Measurements from ENCODE around the gene HECA.
"Not testable (repeated sequence)": the region's sequence is repeated elsewhere in the genome, so short reads cannot be mapped to it uniquely, and the experiment has no call there.

HECA gene

GRCh38 chr6:139133262-139134063 is 1.4 kb upstream of the HECA start:
- peaks cover 5 to 9% of the 10 kb centered on the region in 2 donors for H3K4me1 ChIP-seq (ENCODE audit: control insufficient read depth in 2 of 2, insufficient read depth in 2 of 2, low read length in 2 of 2)
- peak overlapping the region in 1 of 2 donors; percentile 9 for H3K4me3 ChIP-seq (ENCODE audit: low read length in 2 of 2)
- no peaks in the 10 kb centered on the region for H3K9me3 ChIP-seq (ENCODE audit: control insufficient read depth in 2 of 2, low read length in 2 of 2)
- no peak overlapping the region for H3K9ac ChIP-seq (ENCODE audit: low read depth in 1 of 2, low read length in 2 of 2)
- peak overlapping the region; percentile 8 to 76 for H3K27ac ChIP-seq (ENCODE audit: low read depth in 2 of 2, low read length in 2 of 2)
- no peaks in the 10 kb centered on the region for H3K36me3 ChIP-seq (ENCODE audit: control insufficient read depth in 2 of 2, insufficient read depth in 2 of 2, low read length in 2 of 2)
- H3K27me3 ChIP-seq (ENCODE audit: control insufficient read depth in 2 of 2, insufficient read depth in 2 of 2, low read length in 2 of 2): no peaks in the 10 kb centered on the region

- Histone ChIP-seq H3K9me3 (ENCODE audit: control insufficient read depth in 2 of 2, low read length in 2 of 2) (no peaks in the 10 kb centered on the region), H3K27ac (ENCODE audit: low read depth in 2 of 2, low read length in 2 of 2) (peak overlapping the region; percentile 8 to 76), H3K4me1 (ENCODE audit: control insufficient read depth in 2 of 2, insufficient read depth in 2 of 2, low read length in 2 of 2) (peaks cover 5 to 13% of the 10 kb centered on the region in 2 donors)
Observed at GRCh38 chr6:139134064-139134395, 850 bp upstream of the HECA start.

GRCh38 chr6:139135578-139136545 is 982 bp downstream of the HECA start:
- Histone ChIP-seq H3K27me3 (ENCODE audit: control insufficient read depth in 2 of 2, insufficient read depth in 2 of 2, low read length in 2 of 2) (no peaks in the 10 kb centered on the region), H3K27ac (ENCODE audit: low read depth in 2 of 2, low read length in 2 of 2) (peak overlapping the region; percentile 94 to 95), H3K9me3 (ENCODE audit: control insufficient read depth in 2 of 2, low read length in 2 of 2) (no peaks in the 10 kb centered on the region), H3K4me3 (ENCODE audit: low read length in 2 of 2) (peak overlapping the region; percentile 59 to 95), H3K4me1 (ENCODE audit: control insufficient read depth in 2 of 2, insufficient read depth in 2 of 2, low read length in 2 of 2) (peaks cover 7 to 13% of the 10 kb centered on the region in 2 donors), H3K9ac (ENCODE audit: low read depth in 1 of 2, low read length in 2 of 2) (peak overlapping the region; percentile 89 to 95), H3K36me3 (ENCODE audit: control insufficient read depth in 2 of 2, insufficient read depth in 2 of 2, low read length in 2 of 2) (no peaks in the 10 kb centered on the region)

More at GRCh38 chr6:139134064-139134395, 850 bp upstream of the HECA start:
- peak overlapping the region in 1 of 2 donors; percentile 9 for H3K4me3 ChIP-seq (ENCODE audit: low read length in 2 of 2)
- no peaks in the 10 kb centered on the region for H3K27me3 ChIP-seq (ENCODE audit: control insufficient read depth in 2 of 2, insufficient read depth in 2 of 2, low read length in 2 of 2)
- H3K36me3 ChIP-seq (ENCODE audit: control insufficient read depth in 2 of 2, insufficient read depth in 2 of 2, low read length in 2 of 2): no peaks in the 10 kb centered on the region
- H3K9ac ChIP-seq (ENCODE audit: low read depth in 1 of 2, low read length in 2 of 2): peak overlapping the region in 1 of 2 donors; percentile 32

GRCh38 chr6:139137706-139138105 is 2.8 kb downstream of the HECA start:
- no peaks in the 10 kb centered on the region for H3K36me3 ChIP-seq (ENCODE audit: control insufficient read depth in 2 of 2, insufficient read depth in 2 of 2, low read length in 2 of 2)
- no peaks in the 10 kb centered on the region for H3K9me3 ChIP-seq (ENCODE audit: control insufficient read depth in 2 of 2, low read length in 2 of 2)
- peak overlapping the region in 1 of 2 donors; percentile 95 for H3K4me3 ChIP-seq (ENCODE audit: low read length in 2 of 2)
- H3K4me1 ChIP-seq (ENCODE audit: control insufficient read depth in 2 of 2, insufficient read depth in 2 of 2, low read length in 2 of 2): peaks cover 7 to 13% of the 10 kb centered on the region in 2 donors
- H3K27me3 ChIP-seq (ENCODE audit: control insufficient read depth in 2 of 2, insufficient read depth in 2 of 2, low read length in 2 of 2): no peaks in the 10 kb centered on the region
- no peak overlapping the region for H3K9ac ChIP-seq (ENCODE audit: low read depth in 1 of 2, low read length in 2 of 2)
- H3K27ac ChIP-seq (ENCODE audit: low read depth in 2 of 2, low read length in 2 of 2): no peak overlapping the region

- H3K9ac ChIP-seq (ENCODE audit: low read depth in 1 of 2, low read length in 2 of 2); H3K27ac ChIP-seq (ENCODE audit: low read depth in 2 of 2, low read length in 2 of 2); H3K27me3 ChIP-seq (ENCODE audit: control insufficient read depth in 2 of 2, insufficient read depth in 2 of 2, low read length in 2 of 2); H3K4me3 ChIP-seq (ENCODE audit: low read length in 2 of 2); H3K36me3 ChIP-seq (ENCODE audit: control insufficient read depth in 2 of 2, insufficient read depth in 2 of 2, low read length in 2 of 2); H3K9me3 ChIP-seq (ENCODE audit: control insufficient read depth in 2 of 2, low read length in 2 of 2): not testable (repeated sequence)
- H3K4me1 ChIP-seq (ENCODE audit: control insufficient read depth in 2 of 2, insufficient read depth in 2 of 2, low read length in 2 of 2): peaks cover 7 to 13% of the 10 kb centered on the region in 2 donors
Observed at GRCh38 chr6:139140854-139141253, 6.0 kb downstream of the HECA start.

- H3K4me1 ChIP-seq (ENCODE audit: control insufficient read depth in 2 of 2, insufficient read depth in 2 of 2, low read length in 2 of 2): peaks cover 7 to 8% of the 10 kb centered on the region in 2 donors
- no peaks in the 10 kb centered on the region for H3K27me3 ChIP-seq (ENCODE audit: control insufficient read depth in 2 of 2, insufficient read depth in 2 of 2, low read length in 2 of 2)
- H3K27ac ChIP-seq (ENCODE audit: low read depth in 2 of 2, low read length in 2 of 2): no peak overlapping the region
- no peaks in the 10 kb centered on the region for H3K36me3 ChIP-seq (ENCODE audit: control insufficient read depth in 2 of 2, insufficient read depth in 2 of 2, low read length in 2 of 2)
- H3K9me3 ChIP-seq (ENCODE audit: control insufficient read depth in 2 of 2, low read length in 2 of 2): no peaks in the 10 kb centered on the region
- no peak overlapping the region for H3K9ac ChIP-seq (ENCODE audit: low read depth in 1 of 2, low read length in 2 of 2)
- no peak overlapping the region for H3K4me3 ChIP-seq (ENCODE audit: low read length in 2 of 2)
Observed at GRCh38 chr6:139142262-139142661, 7.4 kb downstream of the HECA start.

- Histone ChIP-seq H3K36me3 (ENCODE audit: control insufficient read depth in 2 of 2, insufficient read depth in 2 of 2, low read length in 2 of 2) (no peaks in the 10 kb centered on the region), H3K9ac (ENCODE audit: low read depth in 1 of 2, low read length in 2 of 2) (no peak overlapping the region), H3K4me1 (ENCODE audit: control insufficient read depth in 2 of 2, insufficient read depth in 2 of 2, low read length in 2 of 2) (peaks cover 10 to 15% of the 10 kb centered on the region in 2 donors), H3K27ac (ENCODE audit: low read depth in 2 of 2, low read length in 2 of 2) (no peak overlapping the region), H3K9me3 (ENCODE audit: control insufficient read depth in 2 of 2, low read length in 2 of 2) (no peaks in the 10 kb centered on the region), H3K4me3 (ENCODE audit: low read length in 2 of 2) (no peak overlapping the region), H3K27me3 (ENCODE audit: control insufficient read depth in 2 of 2, insufficient read depth in 2 of 2, low read length in 2 of 2) (no peaks in the 10 kb centered on the region)
Observed at GRCh38 chr6:139143111-139143510, 8.2 kb downstream of the HECA start.

GRCh38 chr6:139144490-139145085 is 9.7 kb downstream of the HECA start:
- H3K36me3 ChIP-seq (ENCODE audit: control insufficient read depth in 2 of 2, insufficient read depth in 2 of 2, low read length in 2 of 2): no peaks in the 10 kb centered on the region
- no peak overlapping the region for H3K4me3 ChIP-seq (ENCODE audit: low read length in 2 of 2)
- H3K27me3 ChIP-seq (ENCODE audit: control insufficient read depth in 2 of 2, insufficient read depth in 2 of 2, low read length in 2 of 2): no peaks in the 10 kb centered on the region
- no peaks in the 10 kb centered on the region for H3K9me3 ChIP-seq (ENCODE audit: control insufficient read depth in 2 of 2, low read length in 2 of 2)
- H3K4me1 ChIP-seq (ENCODE audit: control insufficient read depth in 2 of 2, insufficient read depth in 2 of 2, low read length in 2 of 2): peaks cover 11 to 29% of the 10 kb centered on the region in 2 donors
- H3K9ac ChIP-seq (ENCODE audit: low read depth in 1 of 2, low read length in 2 of 2): no peak overlapping the region
- H3K27ac ChIP-seq (ENCODE audit: low read depth in 2 of 2, low read length in 2 of 2): no peak overlapping the region

- Histone ChIP-seq H3K4me1 (ENCODE audit: control insufficient read depth in 2 of 2, insufficient read depth in 2 of 2, low read length in 2 of 2) (peaks cover 11 to 29% of the 10 kb centered on the region in 2 donors), H3K27me3 (ENCODE audit: control insufficient read depth in 2 of 2, insufficient read depth in 2 of 2, low read length in 2 of 2) (no peaks in the 10 kb centered on the region)
Observed at GRCh38 chr6:139145661-139146060, 10.8 kb downstream of the HECA start.

More at GRCh38 chr6:139145661-139146060, 10.8 kb downstream of the HECA start:
- Histone ChIP-seq H3K9me3 (ENCODE audit: control insufficient read depth in 2 of 2, low read length in 2 of 2) (no peaks in the 10 kb centered on the region), H3K27ac (ENCODE audit: low read depth in 2 of 2, low read length in 2 of 2) (no peak overlapping the region), H3K4me3 (ENCODE audit: low read length in 2 of 2) (no peak overlapping the region), H3K36me3 (ENCODE audit: control insufficient read depth in 2 of 2, insufficient read depth in 2 of 2, low read length in 2 of 2) (no peaks in the 10 kb centered on the region), H3K9ac (ENCODE audit: low read depth in 1 of 2, low read length in 2 of 2) (no peak overlapping the region)
